ENCODE results near the gene CNTFR.
A peak's percentile ranks its signal among the peaks of the same experiment; 100 is the strongest.

CNTFR gene

GRCh38 chr9:34508951-34509350 is 80.6 kb downstream of the CNTFR start:
- DNase-seq (ENCODE audit: low spot score) (no peak), FAIRE-seq (no peak)

GRCh38 chr9:34508463-34508862 is 81.1 kb downstream of the CNTFR start:
- FAIRE-seq = no peak
- no peak for DNase-seq (ENCODE audit: low spot score)

GRCh38 chr9:34507966-34508365 is 81.6 kb downstream of the CNTFR start:
- no peak for DNase-seq (ENCODE audit: low spot score)
- FAIRE-seq = no peak

DNA sequence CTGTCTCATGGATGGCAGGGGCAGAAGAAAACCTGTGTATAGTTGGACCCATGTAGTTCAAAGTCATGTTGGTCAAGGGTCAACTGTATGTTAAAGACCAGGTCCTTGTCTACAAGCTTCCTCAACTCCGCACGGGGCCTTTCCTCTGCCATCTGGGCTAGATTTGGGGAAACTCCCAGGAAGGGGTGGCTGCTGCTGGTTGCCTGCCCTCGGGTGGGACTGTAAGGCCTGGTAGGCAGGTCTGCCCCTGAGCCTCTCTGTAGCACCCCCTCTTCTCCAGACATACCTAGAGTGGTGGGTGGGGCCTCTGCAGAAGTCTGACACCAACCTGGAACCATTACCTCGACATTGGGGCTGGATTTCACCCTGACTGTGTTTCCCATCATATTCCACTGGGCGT is 82.0 kb downstream of the CNTFR start:
- DNase-seq (ENCODE audit: low spot score) = no peak
- FAIRE-seq = no peak

- no peak for DNase-seq (ENCODE audit: low spot score)
- FAIRE-seq = peak; percentile 76
Observed at GRCh38 chr9:34506623-34507022, 82.9 kb downstream of the CNTFR start.

DNA sequence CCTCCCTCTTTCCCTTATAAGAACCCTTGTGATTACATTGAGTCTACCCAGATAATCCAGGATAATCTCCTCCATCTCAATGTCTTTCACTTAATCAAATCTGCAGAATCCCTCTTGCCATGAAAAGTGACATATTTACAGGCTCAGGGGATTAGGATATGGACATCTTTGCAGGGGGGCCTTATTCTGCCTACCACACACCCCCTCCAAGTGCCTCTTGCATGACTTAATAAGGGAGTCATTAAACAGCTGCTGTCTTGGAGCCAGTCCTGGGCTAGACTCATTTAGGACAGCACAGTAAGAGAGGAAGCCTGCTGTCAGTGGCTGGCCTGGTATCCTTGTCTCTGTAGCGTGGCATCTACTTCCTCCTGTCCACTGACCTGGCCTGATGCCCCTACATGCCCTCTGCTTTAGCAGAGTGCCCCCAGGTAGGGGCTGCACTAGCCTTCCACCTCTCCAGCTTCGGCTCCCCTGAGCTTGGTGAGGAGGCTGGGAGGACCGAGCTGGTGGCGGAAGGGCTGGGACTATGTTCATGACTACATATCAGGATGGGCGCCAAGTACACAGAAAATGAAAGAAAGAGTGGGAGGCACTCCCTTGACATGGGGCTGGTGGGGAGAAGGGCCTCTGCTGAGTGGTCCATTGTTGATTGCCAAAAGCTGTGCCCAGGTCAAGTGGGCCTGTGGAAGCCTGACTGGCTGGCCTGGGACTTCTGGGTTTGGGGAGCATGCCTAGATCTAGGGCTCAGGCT is 84.0 kb downstream of the CNTFR start:
- DNase-seq (ENCODE audit: low spot score) (no peak), FAIRE-seq (no peak)

DNA sequence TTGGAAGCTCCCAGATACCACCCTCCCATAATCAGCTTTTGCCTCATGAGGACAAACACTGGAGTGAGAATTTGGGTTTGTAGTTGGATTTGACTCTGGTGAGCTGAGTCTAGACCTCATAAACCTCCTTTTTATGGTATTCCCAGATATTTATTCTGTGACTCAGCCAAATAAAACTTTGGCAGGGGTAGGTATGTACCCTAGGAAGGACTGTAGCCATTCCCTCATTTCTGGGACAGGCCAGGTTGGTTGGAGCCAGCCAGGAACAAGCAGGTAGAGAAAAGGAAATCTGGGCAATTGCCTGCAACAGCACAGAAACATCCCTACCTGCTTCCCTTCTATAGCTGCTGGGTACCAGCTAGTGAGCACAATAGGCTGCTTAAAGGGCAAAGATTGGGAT is 86.1 kb downstream of the CNTFR start:
- no peak for FAIRE-seq
- DNase-seq (ENCODE audit: low spot score) = no peak

- no peak for FAIRE-seq
- no peak for DNase-seq (ENCODE audit: low spot score)
Observed at GRCh38 chr9:34502891-34503290, 86.6 kb downstream of the CNTFR start.

GRCh38 chr9:34502471-34502870 is 87.1 kb downstream of the CNTFR start:
- DNase-seq (ENCODE audit: low spot score) (no peak), FAIRE-seq (peak; percentile 27)

DNA sequence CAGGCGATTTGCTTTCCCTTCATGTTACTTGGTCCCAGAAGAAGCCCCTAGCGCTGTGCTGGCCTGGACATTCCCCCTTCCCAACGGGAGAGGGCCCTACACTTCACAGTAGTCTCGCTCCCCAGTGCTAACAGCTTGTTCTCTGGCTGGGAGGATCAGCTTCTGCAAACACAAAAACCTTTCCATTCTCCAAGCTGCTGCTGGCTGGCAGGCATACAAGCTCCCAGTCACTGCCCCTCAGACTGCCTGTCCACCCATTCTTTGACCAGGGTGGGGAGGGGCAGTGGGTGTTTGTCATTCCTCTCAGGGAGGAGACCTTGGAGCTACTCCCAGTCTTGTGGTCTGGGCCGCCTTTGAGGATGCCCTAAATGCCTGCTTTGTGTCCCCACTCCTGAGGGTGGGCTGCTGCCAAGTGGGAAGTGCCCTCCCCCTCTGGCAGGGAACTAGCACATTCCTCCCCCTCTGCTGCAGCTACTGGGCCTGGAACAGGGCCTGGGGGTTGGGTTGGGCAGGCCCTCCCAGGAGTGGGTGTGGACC is 87.6 kb downstream of the CNTFR start:
- FAIRE-seq = peak; percentile 95
- peak; percentile 87 for DNase-seq (ENCODE audit: low spot score)

All from urothelium cell line (cell line).